Astrocyte (in vitro differentiated cells and primary cell): ENCODE measurements around the gene GOLGA8F.
"Not testable (repeated sequence)": the region's sequence is repeated elsewhere in the genome, so short reads cannot be mapped to it uniquely, and the experiment has no call there.

Experiments used
- EZH2 ChIP-seq: IDR thresholded peaks from 2 replicates; pipeline ENCODE4 v1.6.1; 2012; ENCODE audit warnings: mild to moderate bottlenecking, low read length, inconsistent platforms; ENCODE audit not compliant: insufficient read depth
- TF ChIP-seq, protein P1 (sequence below): IDR thresholded peaks from 2 replicates; pipeline ENCODE4 v1.5.1; 2011; ENCODE audit warnings: low read depth, mild to moderate bottlenecking, inconsistent platforms, low read length, moderate library complexity; ENCODE audit not compliant: insufficient read depth

- TF ChIP-seq, protein P1, sequence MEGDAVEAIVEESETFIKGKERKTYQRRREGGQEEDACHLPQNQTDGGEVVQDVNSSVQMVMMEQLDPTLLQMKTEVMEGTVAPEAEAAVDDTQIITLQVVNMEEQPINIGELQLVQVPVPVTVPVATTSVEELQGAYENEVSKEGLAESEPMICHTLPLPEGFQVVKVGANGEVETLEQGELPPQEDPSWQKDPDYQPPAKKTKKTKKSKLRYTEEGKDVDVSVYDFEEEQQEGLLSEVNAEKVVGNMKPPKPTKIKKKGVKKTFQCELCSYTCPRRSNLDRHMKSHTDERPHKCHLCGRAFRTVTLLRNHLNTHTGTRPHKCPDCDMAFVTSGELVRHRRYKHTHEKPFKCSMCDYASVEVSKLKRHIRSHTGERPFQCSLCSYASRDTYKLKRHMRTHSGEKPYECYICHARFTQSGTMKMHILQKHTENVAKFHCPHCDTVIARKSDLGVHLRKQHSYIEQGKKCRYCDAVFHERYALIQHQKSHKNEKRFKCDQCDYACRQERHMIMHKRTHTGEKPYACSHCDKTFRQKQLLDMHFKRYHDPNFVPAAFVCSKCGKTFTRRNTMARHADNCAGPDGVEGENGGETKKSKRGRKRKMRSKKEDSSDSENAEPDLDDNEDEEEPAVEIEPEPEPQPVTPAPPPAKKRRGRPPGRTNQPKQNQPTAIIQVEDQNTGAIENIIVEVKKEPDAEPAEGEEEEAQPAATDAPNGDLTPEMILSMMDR, result not testable (repeated sequence)
- not testable (repeated sequence) for TF ChIP-seq EZH2
Measured at GRCh38 chr15:28380053-28380452, 1.6 kb downstream of the GOLGA8F start.
